ENCODE results near the gene PDE8A.

The PDE8A gene

DNA sequence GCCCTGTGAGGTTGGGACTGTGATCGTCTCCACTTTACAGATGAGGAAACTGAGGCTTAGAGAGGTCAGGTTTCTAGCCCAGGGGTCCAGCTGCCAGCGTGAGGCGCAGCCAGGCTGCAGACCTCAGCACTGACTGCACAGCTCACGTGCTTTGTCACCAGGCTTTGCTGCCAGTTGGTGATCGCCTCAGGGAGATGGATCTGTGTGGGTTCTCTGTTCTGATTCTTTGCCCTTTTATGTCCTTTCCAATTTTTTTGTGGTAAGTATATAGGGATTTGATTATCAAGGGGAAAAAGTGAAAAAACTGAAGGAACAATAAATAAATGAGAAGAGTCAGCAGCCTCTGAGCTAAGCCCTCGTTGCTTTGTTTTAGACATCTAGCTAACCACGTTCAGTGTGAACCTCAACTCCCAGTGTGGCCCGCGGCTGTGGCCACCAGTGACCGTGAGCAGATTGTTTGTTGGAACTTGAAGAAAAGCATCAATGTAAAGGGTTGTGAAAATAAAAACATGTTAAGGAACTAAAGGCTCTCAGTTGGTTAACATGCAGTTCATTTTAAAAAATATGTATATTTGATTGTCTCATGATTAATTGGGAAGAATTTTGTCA lies 117.6 kb downstream of the PDE8A start:
- no peak for DNase-seq

DNA sequence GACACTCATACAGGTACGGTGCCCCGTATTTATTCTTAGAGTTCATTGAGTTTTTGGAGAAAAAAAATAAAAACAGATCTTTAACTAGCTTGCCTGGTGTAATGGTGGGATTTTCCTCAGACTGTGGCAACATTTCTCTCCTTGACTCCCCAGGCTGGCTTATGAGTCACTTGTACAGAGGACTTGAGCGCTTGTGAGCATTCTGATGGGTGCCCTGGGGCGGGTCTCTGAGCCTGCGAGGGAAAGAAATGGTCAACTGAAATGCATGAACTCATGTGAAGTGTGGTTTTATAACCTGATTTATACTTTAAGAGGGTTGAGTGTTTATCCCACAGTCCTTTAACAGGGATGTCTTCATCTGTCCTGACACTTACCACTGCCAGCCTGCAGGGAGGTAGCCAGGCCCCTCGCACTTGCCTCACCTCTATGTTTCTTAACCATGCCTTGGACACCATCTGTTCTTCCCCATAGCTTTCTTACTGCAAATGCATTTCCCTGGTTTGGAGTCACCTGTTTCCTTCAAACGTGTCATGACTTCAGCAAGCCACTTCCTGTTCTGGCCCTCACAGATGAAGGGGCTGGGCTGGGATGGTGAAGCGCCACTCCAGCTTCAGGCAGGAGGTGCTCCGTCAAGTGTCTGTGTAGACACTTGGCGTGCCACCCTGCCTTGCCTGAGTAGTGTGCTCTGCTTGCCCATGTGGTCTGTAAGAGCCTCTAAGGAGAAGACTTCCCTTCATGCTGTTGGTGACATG lies 118.7 kb downstream of the PDE8A start:
- no peak for DNase-seq

DNA sequence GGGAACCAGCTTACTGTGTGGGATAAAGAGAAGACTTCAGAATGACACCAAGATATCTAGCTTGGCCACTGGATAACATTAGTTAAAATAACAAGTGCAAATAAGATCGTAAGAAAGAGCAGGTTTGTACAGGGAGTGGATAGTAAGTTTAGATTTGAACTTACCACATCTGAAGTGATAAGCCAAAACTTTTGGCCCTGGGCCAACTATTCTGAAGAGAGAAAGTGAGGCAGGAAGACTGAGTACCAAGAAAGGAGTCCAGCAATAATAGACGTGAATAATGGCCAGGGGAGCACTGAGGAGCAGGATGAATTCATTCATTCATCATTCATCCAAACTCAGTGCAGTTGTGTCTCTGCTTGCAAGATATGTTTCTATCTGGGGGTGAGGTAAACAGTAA lies 122.9 kb downstream of the PDE8A start:
- DNase-seq = no peak

DNA sequence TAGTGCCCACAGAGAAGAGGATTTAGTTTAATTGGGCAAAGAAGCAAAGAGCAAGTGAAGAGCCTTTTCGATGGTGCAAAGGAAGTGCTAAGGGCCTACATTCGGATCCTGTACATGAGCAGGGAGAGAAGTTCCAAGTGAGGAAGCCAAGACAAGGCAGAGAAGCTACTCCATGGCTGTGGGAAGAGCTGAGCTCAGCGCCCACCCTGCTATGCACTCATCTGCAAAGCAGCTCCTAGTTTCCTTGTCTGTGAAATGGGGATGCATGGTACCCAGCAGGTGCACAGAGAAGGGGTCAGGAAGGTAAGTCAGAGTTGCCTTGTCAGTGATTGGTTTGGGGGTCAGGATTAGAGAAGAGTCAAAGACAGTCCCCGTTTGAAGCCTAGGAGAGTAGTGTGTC lies 126.5 kb downstream of the PDE8A start:
- no peak for DNase-seq

DNA sequence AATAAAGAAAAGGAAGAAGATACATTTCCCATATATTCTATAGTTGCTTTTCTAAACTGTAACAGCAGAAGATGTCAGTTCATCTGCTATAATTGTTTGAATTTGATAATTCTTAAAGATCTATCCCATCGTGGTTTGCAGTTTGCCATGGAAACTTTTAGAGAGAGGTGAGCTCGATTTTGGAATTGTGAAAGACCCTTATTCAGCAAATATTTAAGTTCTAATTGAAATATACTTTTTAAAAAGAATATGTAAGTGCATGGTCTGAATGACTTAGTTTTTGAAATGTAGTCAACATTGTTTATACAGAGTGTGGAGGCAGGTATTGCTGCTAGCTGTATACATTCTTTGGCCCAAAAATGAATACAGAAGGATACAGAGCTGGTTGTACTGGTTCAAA lies 127.7 kb downstream of the PDE8A start:
- DNase-seq = no peak

DNA sequence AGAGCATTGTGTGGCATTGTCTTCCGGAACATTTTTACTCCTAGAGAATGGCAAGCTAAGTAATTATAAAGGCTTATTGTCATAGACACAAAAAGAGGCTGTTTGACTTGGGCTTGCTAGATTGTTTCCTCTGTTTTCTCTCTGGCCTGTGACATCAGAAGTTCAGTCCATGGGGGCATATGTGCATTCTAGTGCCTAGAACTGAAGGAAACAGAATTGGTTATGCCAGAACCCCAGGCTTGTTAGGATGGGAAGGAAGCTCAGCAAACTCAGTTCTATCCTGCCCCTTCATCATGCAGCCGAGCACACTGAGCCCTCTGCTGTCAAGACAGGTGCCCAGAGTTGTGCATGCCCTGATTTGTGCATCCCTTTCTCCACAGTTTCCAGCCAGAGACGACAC lies 131.3 kb downstream of the PDE8A start:
- DNase-seq = no peak

DNA sequence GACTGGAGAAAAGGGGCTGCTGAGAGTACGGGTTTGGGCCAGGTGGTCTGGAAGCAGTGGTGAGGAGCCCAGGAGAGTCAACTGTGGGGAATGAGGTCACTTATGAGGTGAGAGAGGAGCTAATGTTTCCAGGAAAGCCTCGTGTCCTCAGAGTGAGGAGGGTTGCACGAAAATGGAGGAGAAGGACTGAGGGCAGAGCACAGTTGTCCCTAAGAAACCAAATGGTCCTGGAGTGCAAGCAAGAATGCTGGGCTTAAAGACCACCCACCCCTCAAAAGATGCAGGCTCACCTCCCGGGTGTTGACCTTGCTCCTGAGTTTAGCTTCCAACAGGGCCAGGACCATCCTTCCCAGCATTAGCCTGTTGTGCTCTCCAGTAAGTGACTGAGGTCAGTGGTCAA lies 133.2 kb downstream of the PDE8A start:
- DNase-seq = no peak

DNA sequence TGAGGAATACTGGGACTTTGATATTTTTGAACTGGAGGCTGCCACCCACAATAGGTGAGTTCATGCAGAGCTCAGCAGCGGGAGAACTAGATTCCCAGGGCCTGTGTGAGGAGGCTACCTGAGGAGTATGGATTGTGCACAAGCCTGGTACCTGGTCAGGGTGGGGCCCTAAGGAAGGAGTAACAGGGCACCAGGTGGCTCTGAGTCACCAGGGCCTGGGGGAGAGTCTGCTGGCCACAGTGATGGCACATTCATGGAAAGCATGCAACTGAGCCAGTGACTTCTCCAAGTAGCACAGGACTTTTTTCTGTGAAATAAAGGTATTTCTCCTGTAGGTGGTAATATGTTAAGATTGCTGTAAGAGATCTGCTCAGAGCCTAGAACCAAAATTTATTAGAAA lies 134.4 kb downstream of the PDE8A start:
- no peak for DNase-seq

DNA sequence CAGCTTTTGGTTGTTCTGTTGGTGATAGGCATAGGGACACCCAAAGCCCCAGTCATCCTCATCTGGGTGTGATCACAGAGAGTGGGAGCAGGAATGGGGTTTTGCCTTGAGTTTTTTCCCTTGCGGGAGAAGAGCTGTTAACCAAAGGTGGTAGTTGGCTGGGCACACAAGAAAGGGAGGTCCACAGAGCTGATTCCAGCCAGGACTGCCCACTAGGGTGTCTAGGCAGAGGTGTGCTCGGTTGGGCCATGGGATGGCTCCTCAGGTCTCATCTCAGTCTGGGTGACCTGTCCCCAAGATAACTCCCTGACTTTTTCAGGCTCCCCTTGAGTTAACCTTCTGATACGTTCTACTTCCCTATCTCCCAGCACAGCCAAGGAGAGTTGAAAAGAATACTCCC lies 134.8 kb downstream of the PDE8A start:
- no peak for DNase-seq

DNA sequence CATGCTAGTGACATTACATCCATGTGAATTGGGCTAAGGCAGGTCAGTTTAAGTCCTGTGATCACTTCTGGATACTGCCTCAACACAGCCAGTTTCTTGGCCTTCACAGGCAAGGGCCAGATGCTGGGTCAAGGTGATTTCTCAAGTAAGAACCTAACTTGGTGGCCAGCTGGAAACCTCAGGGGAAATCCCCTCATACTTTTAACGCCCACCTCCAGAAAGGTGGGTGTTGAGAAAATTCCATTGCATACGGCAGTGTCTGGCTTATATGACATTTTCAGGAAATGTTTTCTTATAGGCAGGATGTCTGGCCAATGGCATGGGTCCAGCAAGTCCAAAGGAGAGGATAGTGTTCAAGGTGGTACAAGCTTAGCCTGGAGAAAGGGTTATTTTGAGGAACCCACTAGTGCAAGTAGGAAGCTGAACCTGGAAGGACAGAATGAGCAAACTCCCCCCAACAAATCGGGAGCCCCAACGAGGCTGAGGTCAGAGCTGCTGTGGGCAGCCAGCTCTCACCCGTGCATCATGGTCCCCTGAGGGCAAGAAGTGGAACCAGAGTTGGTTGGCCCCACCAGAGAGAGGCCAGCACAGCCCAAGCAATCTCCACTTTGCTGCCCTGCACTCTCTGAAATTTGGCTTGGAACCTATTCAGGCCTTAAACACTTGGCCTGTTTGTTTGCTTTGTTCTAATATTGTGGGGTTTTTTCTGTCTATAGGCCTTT lies 135.4 kb downstream of the PDE8A start:
- no peak for DNase-seq

DNA sequence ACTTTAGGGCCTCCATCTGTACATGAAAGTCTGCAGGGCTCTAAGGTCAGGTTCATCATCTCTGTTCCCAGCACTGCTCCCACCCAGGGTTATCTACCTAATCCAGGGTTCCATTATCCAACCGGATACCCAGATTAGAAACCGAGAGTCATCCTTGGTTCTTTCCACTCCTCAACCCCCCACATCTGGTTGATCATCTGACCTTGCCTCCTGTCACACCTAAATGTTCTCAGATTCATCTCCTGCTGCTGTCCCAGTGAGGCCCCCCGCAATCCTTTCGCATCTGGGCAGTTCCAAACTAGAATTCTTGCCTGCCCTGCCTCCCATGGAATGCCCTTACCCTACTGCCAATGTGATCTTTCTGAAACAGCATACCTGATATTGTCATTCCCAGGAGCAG lies 136.5 kb downstream of the PDE8A start:
- DNase-seq = no peak

DNA sequence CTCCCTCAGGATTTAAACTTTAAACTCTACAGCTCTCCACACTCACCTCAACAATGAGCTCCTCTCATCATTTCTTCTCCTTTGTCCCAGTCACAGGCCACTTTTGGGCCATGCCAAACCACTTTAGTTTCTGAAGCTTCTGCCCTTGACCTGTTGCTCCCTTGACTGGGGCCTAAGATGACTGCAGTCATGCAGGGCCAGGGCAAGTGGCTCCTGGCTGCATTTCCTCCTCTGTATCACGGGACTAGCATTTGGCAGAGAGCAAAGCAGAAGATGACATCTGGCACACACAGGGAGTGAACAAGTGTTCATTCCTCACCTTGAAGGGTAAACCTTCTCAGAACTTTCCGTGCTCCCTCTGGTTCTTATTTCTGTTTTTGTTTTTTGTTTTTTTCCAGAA lies 136.9 kb downstream of the PDE8A start:
- no peak for DNase-seq

DNA sequence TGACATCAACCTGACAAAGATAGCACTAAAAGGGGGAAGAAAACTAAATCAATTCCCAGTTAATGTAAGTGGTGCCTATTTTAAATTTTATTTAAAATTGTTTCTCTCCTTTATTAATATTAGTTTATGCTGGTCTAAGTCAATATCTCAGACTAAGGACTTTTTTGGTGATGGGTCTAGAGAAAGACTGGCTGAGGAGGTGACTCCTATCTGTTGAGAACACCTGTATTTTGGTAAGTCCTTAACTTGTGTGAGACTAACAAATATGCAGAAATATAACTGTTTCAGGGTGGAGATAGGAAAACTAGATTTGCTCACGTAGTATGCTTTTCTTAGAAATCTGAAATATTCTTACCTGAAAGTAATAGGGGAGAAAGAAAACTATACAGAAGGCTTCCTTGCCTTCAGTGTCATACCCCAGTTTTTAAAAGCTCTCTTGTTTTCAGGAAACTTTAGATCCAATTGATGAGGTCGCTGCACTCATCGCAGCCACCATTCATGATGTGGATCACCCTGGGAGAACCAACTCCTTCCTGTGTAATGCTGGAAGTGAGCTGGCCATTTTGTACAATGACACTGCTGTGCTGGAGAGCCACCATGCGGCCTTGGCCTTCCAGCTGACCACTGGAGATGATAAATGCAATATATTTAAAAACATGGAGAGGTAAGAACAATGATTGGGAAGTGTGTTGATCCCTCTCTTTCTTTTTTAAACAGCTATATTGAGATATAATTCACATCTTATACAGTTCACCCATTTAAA lies 138.9 kb downstream of the PDE8A start:
- DNase-seq = no peak

DNA sequence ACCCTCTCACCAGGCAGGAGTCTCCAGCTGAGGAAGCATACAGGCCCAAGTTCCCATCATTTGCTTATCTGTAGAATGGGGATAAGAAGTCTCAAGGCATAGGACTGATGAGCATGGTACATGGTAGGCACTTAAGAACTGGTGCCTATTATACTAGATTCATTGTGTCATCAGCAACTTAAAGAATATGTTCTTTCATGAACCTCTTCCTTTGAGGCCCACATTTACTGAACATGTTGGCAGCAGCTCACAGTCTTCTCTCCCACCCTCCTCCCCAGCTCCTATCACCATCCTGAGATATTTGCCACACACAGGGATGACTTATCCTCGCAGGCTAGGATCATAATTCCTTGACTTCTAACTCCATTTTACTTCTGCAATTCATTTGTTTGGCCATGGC lies 142.5 kb downstream of the PDE8A start:
- no peak for DNase-seq

DNA sequence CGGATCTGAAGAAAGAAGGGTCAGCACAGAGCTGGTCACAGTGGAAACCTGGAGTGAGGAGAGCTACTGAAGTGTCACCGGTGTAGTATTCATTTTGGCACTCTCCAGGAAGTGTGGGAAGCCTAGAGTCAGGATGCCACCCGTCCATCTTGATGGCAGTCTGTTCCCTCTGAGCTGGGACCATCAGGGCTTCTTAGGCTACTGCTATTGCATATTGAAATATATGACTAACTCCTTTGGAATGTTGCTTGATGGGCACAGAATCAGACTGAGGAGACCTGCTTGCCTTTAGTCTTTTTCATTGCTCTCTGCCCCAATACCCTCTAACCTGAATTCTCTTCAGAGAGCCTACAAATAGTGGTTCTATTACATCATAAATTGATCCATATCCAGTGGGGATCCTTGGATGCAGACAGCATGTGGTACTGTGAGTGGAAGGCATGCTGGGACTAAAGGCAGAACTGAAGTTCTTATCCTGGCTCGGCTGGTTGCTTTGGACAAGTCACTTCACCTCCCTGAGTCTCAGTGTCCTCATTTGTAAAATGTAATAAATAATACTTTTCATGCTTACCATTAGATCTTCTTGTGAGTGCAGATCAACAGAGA lies 143.5 kb downstream of the PDE8A start:
- DNase-seq = no peak

DNA sequence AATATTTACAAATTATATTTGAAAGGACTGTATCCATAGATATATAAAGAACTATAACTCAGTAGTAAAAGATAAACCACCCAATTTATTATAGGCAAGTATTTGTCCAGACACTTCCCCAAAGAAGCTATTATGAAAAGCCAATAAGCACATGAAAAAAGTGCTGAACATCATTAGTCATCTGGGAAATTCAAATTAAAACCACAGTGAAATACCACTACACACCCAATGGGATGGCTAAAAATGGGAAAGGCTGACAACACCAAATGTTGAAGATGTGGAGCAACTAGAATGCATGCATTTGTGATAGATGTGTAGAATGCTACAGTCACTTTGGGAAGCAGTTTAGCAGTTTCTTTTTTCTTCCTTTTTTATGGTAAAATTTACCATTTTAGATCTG lies 147.0 kb downstream of the PDE8A start:
- no peak for DNase-seq

DNA sequence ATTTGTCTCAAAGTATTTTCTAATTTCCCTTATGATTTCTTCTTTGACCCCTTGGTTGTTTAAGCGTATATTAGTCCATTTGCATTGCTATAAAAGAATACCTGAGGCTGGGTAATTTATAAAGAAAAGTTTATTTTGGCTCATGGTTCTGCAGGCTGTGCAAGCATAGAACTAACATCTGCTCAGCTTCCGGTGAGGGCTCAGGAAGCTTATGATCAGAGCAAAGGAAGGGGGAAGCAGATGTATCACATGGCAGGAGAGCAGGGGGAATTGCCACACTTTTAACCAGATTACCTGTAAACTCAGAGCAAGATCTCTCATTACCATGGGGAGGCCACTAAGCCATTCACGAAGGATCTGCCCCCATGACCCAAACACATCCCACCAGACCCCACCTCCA lies 148.2 kb downstream of the PDE8A start:
- peak; percentile 37 for DNase-seq

DNA sequence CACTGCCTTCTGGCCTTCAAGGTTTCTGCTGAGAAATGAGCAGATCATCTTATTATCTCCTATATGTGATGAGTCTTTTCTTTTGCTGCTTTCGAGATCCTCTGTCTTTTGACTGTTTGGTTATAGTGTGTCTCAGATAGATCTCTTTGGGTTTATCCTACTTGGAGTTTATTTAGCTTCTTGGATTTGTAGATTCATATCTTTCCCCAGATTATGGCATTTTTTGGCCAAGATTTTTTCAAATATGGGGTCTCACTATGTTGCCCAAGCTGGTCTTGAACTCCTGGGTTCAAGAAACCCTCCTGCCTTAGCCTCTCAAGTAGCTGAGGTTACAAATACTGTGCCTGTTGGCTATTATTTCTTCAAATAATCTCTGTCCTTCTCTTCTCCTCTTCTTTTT lies 150.3 kb downstream of the PDE8A start:
- no peak for DNase-seq

DNA sequence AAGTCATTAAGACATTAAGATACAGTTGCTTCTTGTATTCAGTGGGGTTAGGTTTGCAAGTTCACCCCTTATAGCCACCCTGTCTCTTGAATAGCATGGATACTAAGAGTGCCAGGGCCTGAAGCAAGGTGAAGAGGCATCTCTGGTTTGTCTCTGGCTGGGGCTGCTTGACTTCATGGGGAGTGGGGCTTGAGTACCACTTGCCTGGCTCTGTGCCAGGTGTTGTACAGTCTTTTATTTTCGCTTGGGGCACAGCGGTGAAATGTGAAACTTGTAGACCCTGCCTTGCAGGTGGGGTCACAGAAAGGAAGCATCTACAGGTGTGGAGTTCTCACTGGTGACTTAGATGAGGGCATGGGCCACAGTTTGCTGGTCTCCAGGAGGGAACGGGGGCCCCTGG lies 152.1 kb downstream of the PDE8A start:
- peak; percentile 9 for DNase-seq

DNA sequence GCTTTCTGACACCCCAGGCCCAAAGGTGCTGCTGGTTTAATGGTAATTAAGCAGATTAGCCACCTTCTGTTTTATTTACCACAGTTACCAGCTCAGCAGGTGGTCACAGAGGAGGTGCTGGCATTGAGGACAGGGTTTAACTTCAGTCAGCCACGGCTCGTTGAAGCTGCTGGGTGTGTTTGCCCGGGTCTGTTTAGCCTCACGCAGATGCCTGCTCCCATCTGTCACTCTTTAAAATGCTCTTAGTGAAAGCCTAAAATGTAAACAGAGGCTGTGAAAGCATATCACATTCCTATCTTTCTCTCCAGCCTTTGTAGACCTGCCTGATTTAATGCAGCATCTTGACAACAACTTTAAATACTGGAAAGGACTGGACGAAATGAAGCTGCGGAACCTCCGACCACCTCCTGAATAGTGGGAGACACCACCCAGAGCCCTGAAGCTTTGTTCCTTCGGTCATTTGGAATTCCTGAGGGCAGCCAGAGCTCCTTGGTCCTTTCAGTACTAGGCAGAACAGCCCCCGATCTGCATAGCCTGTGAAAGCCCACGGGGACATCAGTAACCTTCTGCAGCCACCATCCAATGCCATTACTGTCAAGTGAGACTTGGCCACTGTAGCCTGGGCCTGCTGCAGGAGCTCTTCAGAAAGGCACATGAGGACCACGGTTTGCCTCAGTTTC lies 156.0 kb downstream of the PDE8A start:
- DNase-seq = peak; percentile 95

DNA sequence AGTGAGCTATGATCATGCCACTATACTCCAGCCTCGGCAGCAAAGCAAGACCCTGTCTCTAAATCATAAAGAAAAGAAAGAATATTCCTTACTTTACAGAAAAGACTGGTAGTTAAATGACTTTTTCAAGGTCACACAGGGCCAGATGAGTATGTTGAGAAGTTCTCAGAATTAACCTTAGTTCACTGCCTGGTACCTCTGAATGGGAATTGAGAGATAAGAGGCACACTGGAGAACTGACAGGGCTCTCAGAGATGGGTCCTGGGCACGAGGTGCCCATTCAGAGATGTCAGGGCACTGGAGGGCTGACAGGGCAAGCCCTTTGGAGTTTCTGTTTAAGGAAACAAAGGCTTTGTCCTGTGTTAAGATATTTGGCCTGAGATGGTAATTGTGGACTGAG lies 157.7 kb downstream of the PDE8A start:
- DNase-seq = no peak

DNA sequence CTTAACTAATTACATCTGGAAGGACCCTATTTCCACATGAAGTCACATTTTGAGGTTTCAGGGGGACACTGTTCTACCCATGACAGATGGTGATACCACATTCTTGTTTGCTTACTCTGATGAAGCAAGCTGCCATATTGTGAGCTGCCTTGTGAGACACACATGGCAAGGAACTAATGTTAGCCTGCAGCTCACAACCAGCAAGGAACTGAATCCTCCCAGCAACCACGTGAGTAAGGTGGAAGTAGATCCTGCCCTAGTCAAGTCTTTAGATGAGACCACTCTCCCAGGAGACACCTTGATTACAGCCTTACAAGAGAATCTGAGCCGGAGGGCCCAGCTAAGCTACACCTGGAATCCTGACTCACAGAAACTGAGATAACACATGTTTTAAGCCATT lies 160.1 kb downstream of the PDE8A start:
- peak; percentile 77 for DNase-seq

DNA sequence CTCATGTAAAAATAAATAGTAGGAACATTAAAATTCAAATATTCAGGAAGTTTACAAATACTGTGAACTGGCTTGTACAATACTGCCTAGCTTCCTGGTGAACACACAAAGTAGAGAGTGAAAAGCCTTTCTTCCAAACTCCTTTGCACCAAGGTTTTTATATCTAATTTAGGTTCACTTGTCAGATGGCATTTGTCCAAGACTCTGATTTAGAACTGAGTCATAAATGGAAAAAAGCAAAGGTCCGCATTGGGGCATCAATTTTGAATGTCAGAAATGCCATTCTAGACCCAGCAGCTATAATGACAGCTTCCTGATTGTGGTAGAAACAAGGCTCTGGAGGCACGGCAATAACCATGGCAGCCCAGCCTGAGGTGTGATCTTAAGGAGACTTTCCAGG lies 160.7 kb downstream of the PDE8A start:
- peak; percentile 27 for DNase-seq

All from NCI-H69 (cell line).